Activated CD4-positive, alpha-beta T cell treated with anti-CD3 and anti-CD28 coated beads, Interleukin-2, amount 10 ng/mL, durations not matched to agents 7 days and 5 days (primary cell): ENCODE data around the gene GAS1. TPM values are rescaled to one million over a fixed set of nuclear protein-coding genes. Genes with fewer than 3 reads are reported as not detected.

Experiments used
- CTCF ChIA-PET: fragments of 350-600 bp; sonication (Branson Sonifier 250); formaldehyde crosslinking; loops from one replicate; lab custom pipeline; 2021; ENCODE audit warnings: antibody characterized with exemption; lab: Charles Lee
- POLR2A ChIA-PET: fragments of 350-600 bp; sonication (Branson Sonifier 250); formaldehyde crosslinking; loops from one replicate; lab custom pipeline; 2021; ENCODE audit warnings: antibody characterized with exemption; lab: Charles Lee
- DNase-seq: peaks from one replicate; pipeline ENCODE4 v3.0.0-alpha.2; 2020
- H3K27ac Mint-ChIP-seq: one replicate; pipeline ENCODE4 v1.8.0; 2021; ENCODE audit warnings: mild to moderate bottlenecking, moderate library complexity, mixed read lengths
- H3K27me3 Mint-ChIP-seq: one replicate; pipeline ENCODE4 v1.8.0; 2021; ENCODE audit warnings: mixed read lengths
- H3K36me3 Mint-ChIP-seq: one replicate; pipeline ENCODE4 v1.8.0; 2021; ENCODE audit warnings: low read depth, mixed read lengths
- H3K4me1 Mint-ChIP-seq: one replicate; pipeline ENCODE4 v1.8.0; 2021; ENCODE audit warnings: mixed read lengths
- H3K4me3 Mint-ChIP-seq: one replicate; pipeline ENCODE4 v1.8.0; 2021; ENCODE audit warnings: mild to moderate bottlenecking, moderate library complexity, mixed read lengths
- H3K9me3 Mint-ChIP-seq: one replicate; pipeline ENCODE4 v1.8.0; 2021; ENCODE audit warnings: mixed read lengths
- total RNA-seq, 2 experiments: library from RNA; stranded (reverse); gene quantifications; one replicate each; pipeline ENCODE4 v1.2.3, GENCODE V29; 2021

The GAS1 gene
- total RNA-seq, 2 experiments from 2014 or later: 0.54 to 0.62 TPM

DNA sequence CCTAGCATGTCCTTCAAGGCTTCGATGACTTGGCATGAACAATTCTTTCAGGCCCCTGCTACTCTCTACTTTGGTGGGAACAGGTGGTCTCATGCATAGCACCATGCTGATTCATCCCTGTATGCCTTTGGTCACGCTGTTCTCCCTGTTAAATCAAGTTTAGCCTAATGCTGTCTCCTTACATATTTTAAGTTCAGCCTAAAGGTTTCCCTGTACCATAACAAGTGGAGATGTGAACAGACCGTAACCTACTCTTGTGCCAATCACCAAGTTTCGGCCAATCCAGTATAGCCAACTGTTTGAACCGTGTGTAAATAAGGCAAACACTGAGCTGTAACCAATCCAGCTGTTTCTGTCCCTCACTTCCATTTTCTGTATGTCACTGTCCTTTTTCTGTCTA is 8.0 kb downstream of the GAS1 start:
- Mint-ChIP-seq H3K27me3 (peaks cover 59% of the 10 kb centered on the region), H3K36me3 (no peaks in the 10 kb centered on the region), H3K4me1 (no peaks in the 10 kb centered on the region), H3K4me3 (no peak overlapping the region), H3K27ac (no peak overlapping the region), H3K9me3 (no peaks in the 10 kb centered on the region)
- ChIA-PET CTCF (no interaction called here), POLR2A (no interaction called here)
- DNase-seq: no peak

DNA sequence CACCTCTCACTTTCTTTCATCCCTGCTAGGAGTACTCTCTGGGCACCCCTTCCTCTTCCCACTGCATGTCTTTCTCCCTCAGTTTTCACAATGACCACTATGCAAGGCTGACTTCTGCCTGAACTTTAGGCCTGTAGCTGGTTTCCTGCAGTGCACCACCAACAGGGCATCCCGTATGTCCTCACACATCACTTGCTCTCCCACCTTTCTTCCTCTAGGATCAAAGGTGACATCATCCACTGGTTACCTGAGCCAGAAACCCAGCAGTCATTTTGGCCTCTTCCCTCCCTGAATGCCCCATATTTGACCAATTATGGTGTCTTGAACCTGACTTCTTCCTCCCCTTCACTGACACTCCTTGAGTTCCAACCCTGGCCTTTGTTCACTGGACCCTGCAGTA is 8.5 kb downstream of the GAS1 start:
- Mint-ChIP-seq H3K27ac (no peak overlapping the region), H3K4me1 (no peaks in the 10 kb centered on the region), H3K4me3 (no peak overlapping the region), H3K36me3 (no peaks in the 10 kb centered on the region), H3K9me3 (peaks cover 2% of the 10 kb centered on the region), H3K27me3 (peaks cover 55% of the 10 kb centered on the region)
- POLR2A ChIA-PET: no interaction called here
- CTCF ChIA-PET: no interaction called here
- no peak for DNase-seq

- CTCF ChIA-PET: no interaction called here
- Mint-ChIP-seq H3K4me3 (no peak overlapping the region), H3K9me3 (no peaks in the 10 kb centered on the region), H3K4me1 (no peaks in the 10 kb centered on the region), H3K27me3 (peaks cover 18% of the 10 kb centered on the region), H3K36me3 (no peaks in the 10 kb centered on the region), H3K27ac (no peak overlapping the region)
- DNase-seq: no peak
- POLR2A ChIA-PET: no interaction called here
These were observed 21.2 kb downstream of the GAS1 start for GRCh38 chr9:86926145-86926544.

- ChIA-PET CTCF (no interaction called here), POLR2A (no interaction called here)
- no peak overlapping the region for H3K27ac Mint-ChIP-seq
- peaks cover 16% of the 10 kb centered on the region for H3K27me3 Mint-ChIP-seq
- no peak for DNase-seq
- H3K9me3 Mint-ChIP-seq: no peaks in the 10 kb centered on the region
- no peaks in the 10 kb centered on the region for H3K4me1 Mint-ChIP-seq
- no peaks in the 10 kb centered on the region for H3K36me3 Mint-ChIP-seq
- no peak overlapping the region for H3K4me3 Mint-ChIP-seq
These were observed 21.6 kb downstream of the GAS1 start for GRCh38 chr9:86925686-86926085.

- no peaks in the 10 kb centered on the region for H3K9me3 Mint-ChIP-seq
- no peak overlapping the region for H3K27ac Mint-ChIP-seq
- ChIA-PET POLR2A (no interaction called here), CTCF (no interaction called here)
- H3K36me3 Mint-ChIP-seq: no peaks in the 10 kb centered on the region
- peaks cover 16% of the 10 kb centered on the region for H3K27me3 Mint-ChIP-seq
- no peaks in the 10 kb centered on the region for H3K4me1 Mint-ChIP-seq
- DNase-seq: no peak
- no peak overlapping the region for H3K4me3 Mint-ChIP-seq
These were observed 23.1 kb downstream of the GAS1 start for GRCh38 chr9:86924206-86924605.

DNA sequence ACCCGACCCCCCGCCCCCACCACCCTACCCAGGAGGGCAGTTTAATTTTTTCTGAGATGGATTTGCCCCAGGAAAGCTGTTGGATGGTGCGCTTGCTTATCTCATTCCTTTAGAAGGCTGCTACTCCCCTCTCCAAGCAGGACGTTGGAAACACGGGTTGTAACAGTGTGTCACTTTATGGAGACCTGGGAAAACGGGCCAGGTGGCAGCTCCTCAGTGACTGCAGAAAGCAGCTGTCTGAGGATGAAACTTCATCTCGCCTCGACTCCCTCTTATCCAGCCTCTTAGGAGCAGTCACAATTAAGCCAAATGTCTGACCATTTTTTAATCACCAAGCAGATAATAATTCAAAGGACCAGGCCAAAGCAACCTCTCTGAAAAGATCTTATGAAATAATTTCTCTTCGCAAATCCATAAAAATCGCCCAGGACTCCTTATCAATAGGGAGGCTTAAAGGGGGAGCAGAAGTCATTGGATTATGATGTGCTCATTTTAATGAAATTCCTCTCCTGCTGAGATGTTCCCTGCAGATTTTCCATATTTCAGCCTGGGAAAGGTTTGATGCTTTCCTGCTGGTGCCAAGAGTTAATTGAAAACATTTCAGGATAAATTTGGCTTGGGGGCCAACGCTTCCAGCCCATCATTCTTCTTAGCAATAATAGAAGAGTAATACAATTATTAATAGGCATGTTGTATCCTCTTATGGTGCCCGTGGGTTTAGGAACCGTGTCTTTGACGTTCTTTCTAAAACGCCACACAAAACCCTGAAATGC is 26.0 kb downstream of the GAS1 start:
- Mint-ChIP-seq H3K36me3 (no peaks in the 10 kb centered on the region), H3K27me3 (peaks cover 13% of the 10 kb centered on the region), H3K4me3 (no peak overlapping the region), H3K4me1 (no peaks in the 10 kb centered on the region), H3K9me3 (no peaks in the 10 kb centered on the region), H3K27ac (no peak overlapping the region)
- ChIA-PET CTCF (no interaction called here), POLR2A (no interaction called here)
- no peak for DNase-seq

DNA sequence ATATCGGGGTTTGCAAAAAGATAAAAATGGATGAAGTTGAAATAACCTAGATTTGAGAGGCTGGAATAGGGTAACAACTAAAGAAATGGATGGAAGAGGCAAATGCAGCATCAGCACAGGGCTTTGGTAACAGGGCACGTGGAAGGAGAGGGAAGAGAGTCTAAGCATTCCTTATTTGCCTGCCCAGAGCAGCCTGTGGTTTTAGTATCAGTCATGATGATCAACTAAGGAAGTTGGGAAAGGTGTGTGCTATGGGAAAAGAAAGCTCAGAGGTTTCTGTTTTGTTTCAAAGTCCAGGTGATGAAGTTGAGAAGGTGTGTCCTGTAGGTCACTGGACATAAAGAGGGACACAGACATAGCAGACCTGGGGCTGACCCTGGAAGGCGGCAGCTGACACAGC is 28.8 kb downstream of the GAS1 start:
- Mint-ChIP-seq H3K27me3 (peaks cover 26% of the 10 kb centered on the region), H3K36me3 (no peaks in the 10 kb centered on the region), H3K9me3 (no peaks in the 10 kb centered on the region), H3K27ac (no peak overlapping the region), H3K4me3 (no peak overlapping the region), H3K4me1 (no peaks in the 10 kb centered on the region)
- no peak for DNase-seq
- CTCF ChIA-PET: no interaction called here
- POLR2A ChIA-PET: no interaction called here

GRCh38 chr9:86912210-86912609 is 35.1 kb downstream of the GAS1 start:
- H3K4me3 Mint-ChIP-seq: no peak overlapping the region
- no peak overlapping the region for H3K27ac Mint-ChIP-seq
- CTCF ChIA-PET: no interaction called here
- H3K9me3 Mint-ChIP-seq: peaks cover 4% of the 10 kb centered on the region
- no peak for DNase-seq
- H3K4me1 Mint-ChIP-seq: no peaks in the 10 kb centered on the region
- H3K36me3 Mint-ChIP-seq: no peaks in the 10 kb centered on the region
- POLR2A ChIA-PET: interaction anchor here (0.6 kb wide), 1 partner anchor 74 kb away, joined by 3 read pairs; no protein-coding TSS in a partner anchor
- peaks cover 25% of the 10 kb centered on the region for H3K27me3 Mint-ChIP-seq

DNA sequence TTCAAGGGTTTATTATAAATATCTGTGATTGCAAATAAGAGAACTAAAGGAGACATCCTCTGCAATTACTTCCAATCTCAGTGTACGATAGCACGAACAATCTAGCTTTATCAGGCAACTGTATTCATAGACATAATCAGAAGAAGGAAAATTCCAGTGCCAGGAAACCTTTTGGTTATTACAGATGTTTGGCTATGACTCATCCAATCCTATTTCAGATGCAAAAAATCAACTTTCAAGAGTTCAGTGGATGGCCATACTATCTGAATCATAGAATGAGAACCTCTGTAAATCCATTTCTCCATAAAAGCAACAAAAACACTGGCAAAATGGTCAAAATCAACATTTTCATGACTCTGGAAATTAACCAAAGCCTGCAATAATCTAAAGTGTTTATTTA is 37.9 kb downstream of the GAS1 start:
- ChIA-PET POLR2A (no interaction called here), CTCF (no interaction called here)
- no peaks in the 10 kb centered on the region for H3K36me3 Mint-ChIP-seq
- DNase-seq: no peak
- peaks cover 4% of the 10 kb centered on the region for H3K9me3 Mint-ChIP-seq
- H3K4me3 Mint-ChIP-seq: no peak overlapping the region
- H3K4me1 Mint-ChIP-seq: no peaks in the 10 kb centered on the region
- no peak overlapping the region for H3K27ac Mint-ChIP-seq
- peaks cover 19% of the 10 kb centered on the region for H3K27me3 Mint-ChIP-seq

- CTCF ChIA-PET: interaction anchor here (0.8 kb wide), 1 partner anchor 40 kb away, joined by 3 read pairs; no protein-coding TSS in a partner anchor
These were observed 39.0 kb downstream of the GAS1 start for GRCh38 chr9:86908261-86908660.

DNA sequence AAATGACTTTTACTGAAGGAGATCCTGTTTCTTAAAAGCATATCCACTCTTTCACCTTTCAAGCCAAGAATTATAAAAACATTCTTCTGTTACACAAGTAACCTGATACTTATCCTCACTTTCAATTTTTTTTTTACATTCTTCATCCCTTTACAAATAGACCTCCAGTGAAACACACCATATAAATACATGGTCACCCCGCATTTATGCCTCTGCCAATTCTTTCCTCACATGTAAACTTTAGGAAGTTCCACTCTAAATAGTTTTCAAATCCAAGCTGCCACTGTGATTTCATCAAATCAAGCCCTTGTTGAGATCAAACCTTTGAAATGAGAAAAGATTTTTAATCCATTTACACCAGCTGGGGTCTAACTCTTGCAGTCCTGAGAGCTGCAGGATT is 40.0 kb downstream of the GAS1 start:
- no peaks in the 10 kb centered on the region for H3K36me3 Mint-ChIP-seq
- POLR2A ChIA-PET: no interaction called here
- DNase-seq: no peak
- H3K27ac Mint-ChIP-seq: no peak overlapping the region
- H3K27me3 Mint-ChIP-seq: peaks cover 22% of the 10 kb centered on the region
- no peaks in the 10 kb centered on the region for H3K4me1 Mint-ChIP-seq
- H3K9me3 Mint-ChIP-seq: peaks cover 4% of the 10 kb centered on the region
- no peak overlapping the region for H3K4me3 Mint-ChIP-seq
- CTCF ChIA-PET: no interaction called here

More at GRCh38 chr9:86908261-86908660, 39.0 kb downstream of the GAS1 start:
- Mint-ChIP-seq H3K27ac (no peak overlapping the region), H3K27me3 (peaks cover 16% of the 10 kb centered on the region), H3K4me3 (no peak overlapping the region), H3K9me3 (peaks cover 4% of the 10 kb centered on the region), H3K4me1 (no peaks in the 10 kb centered on the region), H3K36me3 (no peaks in the 10 kb centered on the region)
- POLR2A ChIA-PET: no interaction called here
- DNase-seq: no peak

DNA sequence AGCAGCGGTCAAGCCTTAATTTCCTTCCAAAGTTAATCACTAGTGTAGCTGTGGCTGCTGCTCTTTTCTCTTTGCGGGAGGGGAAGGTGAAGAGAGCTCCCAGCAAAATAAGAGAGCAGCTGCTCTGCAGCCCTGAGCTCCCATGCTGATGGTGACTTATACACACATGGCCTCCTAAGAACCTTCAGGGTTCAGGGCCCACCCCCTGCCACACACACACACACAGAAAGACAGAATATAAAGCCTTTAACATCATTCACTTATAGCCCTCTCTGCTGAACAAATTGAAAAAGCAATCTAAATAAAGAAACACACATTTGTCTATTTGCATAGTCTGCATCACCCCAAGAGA is 43.6 kb downstream of the GAS1 start:
- no peaks in the 10 kb centered on the region for H3K36me3 Mint-ChIP-seq
- no peaks in the 10 kb centered on the region for H3K9me3 Mint-ChIP-seq
- no peaks in the 10 kb centered on the region for H3K4me1 Mint-ChIP-seq
- H3K27ac Mint-ChIP-seq: no peak overlapping the region
- no peak overlapping the region for H3K4me3 Mint-ChIP-seq
- peaks cover 35% of the 10 kb centered on the region for H3K27me3 Mint-ChIP-seq
- DNase-seq: no peak
- CTCF ChIA-PET: no interaction called here
- POLR2A ChIA-PET: no interaction called here

GRCh38 chr9:86902991-86903733 is 44.1 kb downstream of the GAS1 start:
- Mint-ChIP-seq H3K27ac (no peak overlapping the region), H3K9me3 (no peaks in the 10 kb centered on the region), H3K27me3 (peaks cover 35% of the 10 kb centered on the region), H3K36me3 (no peaks in the 10 kb centered on the region), H3K4me3 (no peak overlapping the region), H3K4me1 (no peaks in the 10 kb centered on the region)
- ChIA-PET CTCF (no interaction called here), POLR2A (no interaction called here)
- no peak for DNase-seq
